HG02588 (cell line): ENCODE results near the gene SOCS1.
A peak's percentile ranks its signal among the peaks of the same experiment; 100 is the strongest.

Source experiments
- ATAC-seq: cut with Tn5 transposase; IDR thresholded peaks from one replicate; pipeline ENCODE4 v1.9.1; 2021; ENCODE audit warnings: mild to moderate bottlenecking, moderate library complexity; ENCODE audit not compliant: unreplicated experiment

The SOCS1 gene

DNA sequence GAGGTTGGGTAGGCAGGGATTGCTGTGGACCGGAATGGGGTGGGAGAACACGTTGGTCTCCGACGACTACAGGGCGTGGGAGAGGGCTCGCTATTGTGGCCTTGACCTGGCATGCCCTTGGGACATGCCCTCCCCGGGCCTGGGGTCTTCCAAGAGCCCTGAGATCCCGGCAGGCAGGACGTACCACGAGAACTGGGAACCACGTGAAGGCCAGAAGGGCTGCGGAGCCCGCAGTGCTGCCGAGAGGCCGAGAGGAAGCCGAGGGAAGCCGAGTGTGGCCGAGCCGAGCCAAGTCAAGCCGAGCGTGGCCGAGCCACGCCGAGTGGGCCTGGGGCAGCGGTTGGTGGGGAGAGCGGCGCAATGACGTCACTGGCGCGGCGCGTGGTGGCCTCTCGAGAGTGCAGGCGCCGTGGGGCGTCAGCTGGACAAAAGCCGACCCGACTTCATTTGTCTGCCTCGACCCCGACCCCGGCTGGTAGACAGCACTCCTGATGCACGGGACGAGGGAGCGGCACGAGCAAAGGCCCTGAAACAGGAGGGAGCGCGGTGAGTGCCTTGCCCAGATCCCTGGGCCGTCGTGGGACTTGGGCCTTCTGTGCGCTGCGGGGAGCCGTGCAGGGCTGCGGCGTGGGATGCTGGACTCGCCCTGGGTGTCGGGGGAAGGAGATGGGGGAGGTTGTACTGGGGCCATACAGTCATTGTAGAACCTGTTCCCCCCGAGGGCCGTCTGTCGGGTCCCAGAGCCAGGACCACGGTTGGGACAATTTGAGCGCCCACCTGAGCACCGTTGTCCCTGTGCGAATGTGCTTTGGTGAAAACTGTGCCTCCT lies 6.6 kb downstream of the SOCS1 start:
- no peak for ATAC-seq

DNA sequence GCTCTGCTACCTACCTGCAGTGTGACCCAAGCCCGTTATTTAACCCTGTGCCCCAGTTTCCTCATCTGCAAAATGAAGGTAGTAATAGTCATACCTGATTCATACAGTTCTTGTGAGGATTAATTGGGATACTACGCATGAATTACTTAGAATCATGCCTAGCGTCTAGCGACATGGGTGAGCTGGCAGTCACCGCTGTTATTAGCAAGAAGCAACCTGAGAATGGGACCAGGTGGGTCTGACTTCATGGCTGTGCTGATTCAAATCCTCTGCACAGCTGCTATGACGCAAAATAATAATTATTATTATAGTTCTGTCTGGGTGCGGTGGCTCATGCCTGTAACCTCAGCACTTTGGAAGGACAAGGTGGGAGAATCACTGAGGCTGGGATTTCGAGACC lies 7.9 kb downstream of the SOCS1 start:
- ATAC-seq, result no peak

DNA sequence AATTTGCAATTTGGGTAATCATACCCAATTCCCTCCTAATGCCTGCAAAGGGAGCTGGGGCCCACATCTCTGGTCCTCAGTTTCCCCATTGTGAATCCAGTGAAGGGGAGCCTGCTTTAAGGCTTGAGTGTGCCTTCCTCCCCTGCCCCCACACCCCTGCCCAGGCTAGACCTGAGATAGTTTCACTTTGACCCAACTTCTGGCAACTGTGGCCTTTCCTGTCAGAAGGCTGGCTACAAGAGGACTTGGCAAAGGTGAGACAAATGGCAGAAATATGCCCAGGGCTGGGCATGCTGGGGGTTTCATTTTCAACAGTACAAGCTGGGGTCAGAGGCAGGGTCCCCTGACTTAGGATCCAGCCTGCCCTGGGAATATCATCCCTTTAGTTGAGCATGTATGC lies 10.0 kb downstream of the SOCS1 start:
- ATAC-seq, result no peak

DNA sequence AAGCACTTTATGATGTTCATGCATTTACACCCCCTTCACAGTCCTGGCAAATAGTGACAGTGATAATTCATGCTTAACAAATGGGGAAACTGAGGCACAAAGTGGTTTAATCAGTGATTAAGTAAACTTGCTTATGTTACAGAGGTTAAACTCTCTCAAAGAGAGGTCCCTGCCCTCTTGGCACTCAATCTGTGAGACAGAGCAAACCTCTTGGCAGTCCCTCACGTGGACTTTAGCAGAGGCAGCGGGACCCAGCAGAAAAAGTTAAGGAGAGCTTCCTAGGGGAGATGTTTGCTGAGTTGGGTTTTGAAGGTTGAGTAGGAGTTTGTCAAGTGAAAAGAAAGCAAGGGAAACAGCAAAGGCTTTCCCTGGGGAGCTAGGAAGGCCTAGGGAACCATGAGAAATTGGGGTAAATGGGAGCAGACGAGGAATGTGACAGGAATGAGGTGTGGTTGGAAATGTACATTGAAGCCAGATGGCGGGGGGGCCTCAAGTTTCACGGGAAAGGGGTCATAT lies 10.7 kb downstream of the SOCS1 start:
- ATAC-seq, result no peak

DNA sequence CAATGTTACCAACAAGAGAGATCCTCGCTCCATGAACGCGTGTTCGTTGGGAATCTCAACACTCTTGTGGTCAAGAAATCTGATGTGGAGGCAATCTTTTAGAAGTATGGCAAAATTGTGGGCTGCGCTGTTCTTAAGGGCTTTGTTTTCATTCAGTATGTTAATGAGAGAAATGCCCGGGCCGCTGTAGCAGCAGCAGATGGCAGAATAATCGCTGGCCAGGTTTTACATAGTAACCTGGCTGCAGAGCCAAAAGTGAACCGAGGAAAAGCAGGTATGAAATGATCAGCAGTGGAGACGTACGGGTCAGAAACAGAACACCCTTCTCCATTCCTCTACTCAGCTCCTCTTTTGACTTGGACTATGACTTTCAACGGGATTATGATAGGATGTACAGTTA lies 13.3 kb downstream of the SOCS1 start:
- no peak for ATAC-seq

DNA sequence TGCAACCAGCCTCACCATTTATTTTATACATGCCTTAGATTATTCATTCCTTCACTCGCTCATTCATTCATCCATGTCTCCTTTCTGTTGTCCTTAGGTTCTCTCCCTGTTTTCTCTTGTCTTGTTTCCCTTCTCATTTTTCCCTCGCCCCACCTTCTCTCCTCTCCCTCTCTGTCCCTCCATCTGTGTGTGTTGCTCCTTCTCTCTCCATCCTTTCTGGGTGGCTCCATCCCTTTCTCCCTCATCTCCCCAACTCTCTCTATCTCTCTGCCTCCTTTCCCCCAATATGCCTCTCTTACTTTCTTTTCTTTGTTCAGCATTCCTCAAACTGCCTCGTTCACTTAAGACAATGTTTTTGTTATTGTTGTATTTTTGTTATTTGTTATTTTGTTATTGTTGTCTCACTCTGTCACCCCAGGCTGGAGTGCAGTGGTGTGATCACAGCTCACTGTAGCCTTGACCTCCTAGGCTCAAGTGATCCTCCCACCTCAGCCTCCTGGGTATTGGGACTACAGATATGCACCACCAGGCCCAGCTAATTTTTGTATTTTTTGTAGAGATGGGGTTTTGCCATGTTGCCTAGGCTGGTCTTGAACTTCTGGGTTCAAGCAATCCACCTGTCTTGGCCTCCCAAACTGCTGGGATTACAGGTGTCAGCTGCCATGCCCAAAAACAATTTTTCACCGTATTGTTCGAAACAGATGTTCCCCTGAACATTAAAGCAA lies 14.4 kb downstream of the SOCS1 start:
- no peak for ATAC-seq

DNA sequence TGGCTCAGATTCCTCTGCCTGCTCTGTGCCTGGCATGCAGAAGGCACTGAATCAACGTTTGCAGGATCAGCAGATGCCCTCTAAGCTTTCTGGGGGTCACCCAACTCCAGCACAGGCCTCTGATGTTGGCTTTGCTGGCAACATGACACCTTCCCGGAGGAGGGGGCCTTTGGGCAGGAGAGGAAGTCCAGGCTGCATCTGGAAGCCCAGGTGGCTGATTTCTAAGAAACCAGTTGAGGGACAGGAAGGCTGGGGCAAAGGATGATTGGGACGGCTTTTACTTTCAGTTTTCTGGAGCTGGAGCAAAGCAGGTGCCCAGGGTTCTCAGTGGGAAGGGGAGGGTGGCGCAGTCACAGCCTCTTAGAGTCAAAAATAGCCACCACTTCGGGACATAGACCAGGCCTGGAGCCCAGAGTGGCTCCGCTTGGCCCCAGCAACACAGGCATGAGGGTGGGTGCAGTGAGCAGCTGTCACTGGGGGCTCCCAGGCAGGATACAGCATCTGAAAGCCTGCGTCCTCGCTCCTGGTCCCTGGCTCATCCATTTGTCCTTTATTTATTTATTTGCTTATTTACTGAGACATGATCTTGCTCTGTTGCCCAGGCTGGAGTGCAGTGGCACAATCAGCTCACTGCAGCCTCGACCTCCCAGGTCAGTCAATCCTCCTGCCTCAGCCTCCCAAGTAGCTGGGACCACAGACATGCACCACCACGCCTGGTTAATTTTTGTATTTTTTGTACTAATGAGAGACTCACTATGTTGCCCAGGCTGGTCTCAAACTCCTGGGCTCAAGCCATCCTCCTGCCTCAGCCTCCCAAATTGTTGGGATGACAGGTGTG lies 15.1 kb downstream of the SOCS1 start:
- no peak for ATAC-seq

DNA sequence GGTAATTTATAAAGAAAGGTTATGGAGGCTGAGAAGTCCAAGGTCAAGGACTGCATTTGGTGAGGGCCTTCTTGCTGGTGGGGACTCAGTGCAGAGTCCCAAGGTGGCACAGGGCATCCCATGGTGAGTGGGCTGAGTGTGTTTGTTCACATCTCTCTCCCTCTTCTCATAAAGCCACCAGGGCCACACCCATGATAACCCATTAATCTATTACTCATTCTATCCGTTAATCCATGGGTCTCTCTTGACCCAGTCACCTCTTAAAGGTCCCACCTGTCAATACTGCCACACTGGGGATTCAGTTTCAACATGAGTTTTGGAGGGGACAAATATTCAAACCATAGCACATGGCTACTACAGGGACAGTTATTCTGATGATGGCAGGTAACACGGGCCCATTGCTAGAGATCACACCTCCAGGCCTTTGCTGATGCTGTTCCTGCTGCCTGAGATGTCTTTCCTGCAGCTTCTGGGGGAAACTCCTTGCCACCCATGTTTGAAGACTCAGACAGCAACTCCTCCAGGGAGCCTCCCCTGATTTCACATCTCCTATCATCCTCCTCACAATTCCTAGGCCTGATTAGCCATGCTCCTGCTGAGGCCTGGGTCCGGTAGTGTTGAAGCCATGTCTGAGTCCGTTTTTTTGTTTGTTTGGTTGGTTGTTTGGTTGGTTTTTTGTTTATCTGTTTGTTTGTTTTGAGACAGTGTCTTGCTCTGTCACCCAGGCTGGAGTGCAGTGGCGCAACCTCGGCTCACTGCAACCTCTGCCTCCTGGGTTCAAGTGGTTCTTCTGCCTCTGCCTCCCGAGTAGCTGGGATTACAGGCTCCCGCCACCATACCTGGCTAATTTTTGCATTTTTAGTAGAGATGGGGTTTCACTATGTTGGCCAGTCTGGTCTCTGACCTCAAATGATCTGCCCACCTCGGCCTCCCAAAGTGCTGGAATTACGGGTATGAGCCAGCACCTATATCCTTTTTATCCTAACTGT lies 16.1 kb downstream of the SOCS1 start:
- ATAC-seq, result no peak

DNA sequence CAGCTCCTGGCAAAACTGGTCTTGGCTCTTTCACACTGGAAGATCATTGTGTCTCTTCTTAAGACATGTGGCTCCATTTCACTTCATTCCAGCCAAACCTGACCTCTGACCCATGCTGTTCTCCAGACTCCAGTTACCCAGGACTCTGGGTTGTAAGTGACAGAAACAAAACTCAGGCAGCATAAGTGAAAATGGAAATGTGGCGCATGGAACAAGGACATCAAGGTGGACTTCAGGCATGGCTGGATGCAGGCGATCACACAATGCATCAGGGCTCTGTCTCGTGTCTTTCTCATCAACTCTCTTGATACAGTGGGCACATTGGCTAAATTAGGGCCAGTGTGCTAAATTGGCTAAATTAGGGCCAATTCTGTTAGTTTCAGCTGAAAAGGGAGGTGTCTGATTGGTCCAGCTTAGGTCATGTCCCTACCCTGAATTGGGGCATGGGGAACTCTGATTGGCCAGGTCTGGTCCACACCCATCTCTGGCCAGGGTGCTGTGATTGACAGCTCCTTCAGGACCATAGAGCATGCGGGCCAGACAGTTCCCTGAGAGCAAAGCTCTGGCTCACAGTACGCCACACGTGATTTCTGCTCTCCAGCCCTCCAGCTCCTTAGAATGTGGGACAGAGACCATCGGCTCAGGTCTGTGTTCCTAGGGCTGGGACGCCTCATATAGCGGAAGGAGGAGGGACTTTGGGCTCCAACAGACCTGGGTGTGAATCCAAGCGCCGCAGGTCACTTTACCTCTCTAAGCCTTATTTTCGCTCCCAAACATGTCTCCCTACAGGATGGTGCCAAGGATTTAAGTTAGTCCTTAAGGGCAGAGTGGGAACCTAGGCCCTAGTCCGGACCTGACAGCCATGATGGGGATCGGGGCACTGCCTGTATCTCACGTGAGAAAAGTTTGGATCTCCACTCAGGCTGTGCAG lies 17.5 kb downstream of the SOCS1 start:
- no peak for ATAC-seq

DNA sequence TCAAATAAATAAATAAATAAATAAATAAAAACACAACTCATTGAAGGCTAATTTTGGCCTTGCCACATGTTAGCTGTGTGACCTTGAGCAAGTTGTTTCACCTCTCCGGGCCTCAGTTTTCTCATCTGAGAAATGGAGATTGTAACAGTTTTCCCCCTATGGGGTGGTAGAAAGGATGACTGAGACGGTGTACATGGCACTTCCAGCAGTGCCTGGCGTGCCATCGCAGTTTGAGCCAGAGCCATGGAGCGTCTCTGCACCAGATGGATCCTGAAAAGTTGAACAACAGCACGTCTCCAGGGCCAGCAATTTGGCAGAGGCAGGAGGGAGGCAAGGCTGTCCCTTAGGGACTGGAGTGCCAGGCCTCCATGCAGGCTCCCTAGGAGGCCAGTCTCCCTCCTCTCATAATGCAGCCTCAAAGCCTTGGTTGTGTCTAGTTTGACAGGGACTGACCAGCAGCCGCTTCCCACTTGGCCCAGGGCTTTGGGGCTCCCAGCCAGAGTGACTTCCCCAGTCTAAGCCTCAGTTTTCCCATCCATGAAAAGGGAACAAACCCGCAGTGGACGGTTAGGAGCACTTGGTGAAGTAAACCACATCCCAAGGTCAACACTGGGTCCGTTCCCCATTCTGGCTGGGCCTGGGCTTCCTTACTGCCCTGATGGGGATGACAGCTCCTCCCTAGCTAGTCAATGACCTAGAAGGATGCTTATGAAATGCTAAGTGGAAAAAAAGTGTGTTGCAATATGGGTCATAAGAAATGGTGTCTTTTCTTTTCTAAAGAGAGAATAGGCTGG lies 19.3 kb downstream of the SOCS1 start:
- no peak for ATAC-seq

DNA sequence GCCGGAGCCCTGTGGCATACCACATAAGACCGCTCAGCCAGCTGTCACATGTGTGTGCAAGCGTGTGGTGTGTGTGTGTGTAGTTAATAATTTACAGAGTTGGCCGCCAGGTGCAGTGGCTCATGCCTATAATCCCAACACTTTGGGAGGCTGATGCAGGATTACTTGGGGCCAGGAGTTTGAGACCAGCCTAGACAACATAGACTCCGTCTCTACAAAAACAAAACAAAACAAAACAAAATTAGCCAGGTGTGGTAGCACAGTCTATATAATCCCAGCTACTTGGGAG lies 20.4 kb downstream of the SOCS1 start:
- ATAC-seq, result no peak

DNA sequence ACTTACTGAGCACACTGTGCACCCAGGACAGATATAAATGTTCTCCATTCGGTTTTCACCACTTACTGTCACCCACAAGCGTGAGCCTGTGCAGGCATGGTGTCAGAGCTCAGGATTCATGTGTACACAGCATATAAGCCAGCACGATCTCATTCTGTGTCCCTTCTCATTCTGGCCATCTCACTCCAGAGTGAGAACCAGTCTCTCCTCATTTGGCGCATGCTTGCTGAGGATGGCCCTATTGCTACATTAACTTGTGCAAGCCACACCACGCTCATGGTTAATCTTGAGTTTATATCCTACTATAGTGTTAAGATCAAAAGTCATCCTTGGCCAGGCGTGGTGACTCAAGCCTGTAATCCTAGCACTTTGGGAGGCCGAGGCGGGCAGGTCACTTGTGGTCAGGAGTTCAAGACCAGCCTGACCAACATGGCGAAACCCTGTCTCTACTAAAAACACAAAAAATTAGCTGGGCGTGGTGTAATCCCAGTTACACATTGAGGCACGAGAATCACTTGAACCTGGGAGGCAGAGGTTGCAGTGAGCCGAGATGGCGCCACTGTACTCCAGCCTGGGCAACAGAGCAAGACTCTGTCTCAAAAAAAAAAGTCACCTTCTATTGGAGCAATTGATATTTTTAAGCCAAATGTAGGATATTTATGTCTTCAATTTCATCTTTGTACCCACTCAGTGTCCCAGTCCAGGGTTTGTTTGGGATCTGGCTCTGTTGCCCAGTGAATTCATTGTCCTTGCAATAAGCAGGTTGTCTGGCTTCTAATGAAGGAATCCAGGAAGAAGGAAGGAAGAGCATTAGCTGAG lies 20.9 kb downstream of the SOCS1 start:
- no peak for ATAC-seq

DNA sequence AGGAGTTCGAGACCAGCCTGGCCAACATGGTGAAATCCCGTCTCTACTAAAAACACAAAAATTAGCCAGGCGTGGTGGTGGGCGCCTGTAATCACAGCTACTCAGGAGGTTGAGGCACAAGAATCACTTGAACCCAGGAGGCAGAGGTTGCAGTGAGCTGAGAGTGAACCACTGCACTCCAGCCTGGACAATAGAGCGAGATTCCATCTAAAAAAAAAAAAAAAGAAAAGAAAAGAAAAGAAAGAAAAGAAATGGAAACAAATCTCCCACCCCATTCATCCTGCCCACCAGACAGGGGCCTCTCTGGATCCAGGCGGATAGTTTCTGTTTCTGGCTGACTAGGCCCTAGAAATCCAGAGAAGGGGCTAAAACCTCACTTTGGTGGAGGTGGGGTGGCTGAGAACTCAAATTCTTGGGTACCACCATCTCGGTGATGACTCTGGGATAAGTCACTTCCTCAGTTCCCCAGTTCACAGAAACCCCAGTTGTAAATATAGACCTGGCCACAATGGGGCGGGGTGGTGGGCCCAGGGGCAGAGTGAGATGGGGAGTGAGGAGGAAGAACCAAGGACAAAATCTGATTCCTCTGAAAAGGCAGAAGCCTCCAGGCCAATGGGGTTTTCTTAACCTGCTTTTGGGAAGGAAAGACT lies 22.2 kb downstream of the SOCS1 start:
- no peak for ATAC-seq

DNA sequence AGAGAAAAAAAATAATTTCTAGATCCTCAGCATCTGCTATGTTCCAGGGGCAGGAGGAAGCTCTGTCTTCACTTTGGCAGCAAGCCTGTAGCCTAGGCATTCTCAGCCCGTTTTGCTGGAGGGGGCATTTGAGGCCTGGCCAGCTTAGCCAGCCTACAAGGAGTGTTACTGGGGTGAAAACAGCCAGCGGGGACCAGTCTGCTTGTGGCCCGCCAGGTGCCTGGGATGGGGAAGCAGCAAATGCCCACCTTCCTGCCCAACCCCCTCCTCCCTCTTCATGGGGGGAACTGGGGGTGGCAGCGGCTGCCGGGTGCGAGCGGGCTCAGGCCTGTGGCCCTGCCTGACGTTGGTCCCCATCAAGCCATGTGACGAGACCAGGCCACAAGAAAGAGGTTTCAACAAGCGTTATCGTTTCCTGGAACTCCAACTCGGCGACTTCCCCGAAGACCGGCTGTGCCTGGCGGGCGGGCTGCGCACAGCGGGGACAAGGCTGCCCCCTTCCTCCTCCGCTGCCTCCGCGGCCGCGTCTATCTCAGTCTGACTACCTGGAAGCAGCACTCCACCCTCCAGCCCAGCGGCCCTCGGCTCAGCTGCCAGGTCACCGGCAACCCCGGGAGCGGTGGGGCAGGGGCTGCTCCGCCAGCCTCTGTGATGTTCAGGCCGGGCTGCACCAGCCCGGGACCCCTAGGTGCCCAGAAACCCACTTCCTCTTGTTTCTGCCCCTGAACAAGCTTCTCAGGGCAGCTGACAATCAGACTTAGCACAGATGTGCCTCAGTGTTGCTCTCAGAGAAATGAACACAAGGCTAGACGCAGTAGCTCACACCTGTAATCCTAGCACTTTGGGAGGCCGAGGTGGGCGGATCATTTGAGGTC lies 22.9 kb downstream of the SOCS1 start:
- peak; percentile 56 for ATAC-seq

DNA sequence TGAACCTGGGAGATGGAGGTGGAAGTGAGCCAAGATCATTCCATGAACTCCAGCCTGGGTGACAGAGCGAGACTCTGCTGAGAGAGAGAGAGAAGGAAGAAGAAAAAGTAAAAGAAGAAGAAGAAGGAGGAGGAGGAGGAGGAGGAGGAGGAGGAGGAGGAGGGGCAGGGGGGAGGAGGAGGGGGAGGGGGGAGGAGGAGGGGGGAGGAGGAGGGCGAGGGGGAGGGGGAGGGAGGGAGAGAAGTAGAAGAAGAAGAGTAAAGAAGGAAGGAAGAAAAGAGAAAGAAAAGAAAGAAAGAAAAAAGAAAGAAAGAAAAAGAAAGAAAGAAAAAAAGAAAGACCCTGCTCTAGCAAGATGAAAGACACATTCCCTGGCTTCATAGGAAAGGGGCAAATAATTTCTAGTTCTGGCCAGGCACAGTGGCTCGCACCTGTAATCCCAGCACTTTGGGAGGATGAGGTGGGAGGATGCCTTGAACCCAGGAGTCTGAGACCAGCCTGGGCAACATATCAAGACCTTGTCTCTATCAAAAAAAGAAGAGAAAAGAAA lies 23.6 kb downstream of the SOCS1 start:
- no peak for ATAC-seq
